PFSK-1 (cell line): ENCODE data around the gene ASB16.

ENCODE experiments used
- FOXP2 ChIP-seq: optimal IDR thresholded peaks from 2 replicates; pipeline ENCODE3; 2011; ENCODE audit warnings: borderline replicate concordance, control low read depth, inconsistent platforms; ENCODE audit not compliant: insufficient read depth; ENCODE audit errors: extremely low read length, extremely low read depth
- POLR2AphosphoS5 ChIP-seq: IDR thresholded peaks from 2 replicates; pipeline ENCODE4 v1.6.1; 2012; ENCODE audit warnings: low read depth, mild to moderate bottlenecking, control low read depth, low read length, moderate library complexity
- REST ChIP-seq, 2 experiments: IDR thresholded peaks; 2 replicates each; pipeline versions ENCODE4 v1.6.1 to v1.8.0; 2011 to 2012; ENCODE audit warnings: low read depth in 2 of 2, low read length in 2 of 2, control low read depth in 1 of 2, inconsistent platforms in 1 of 2, mild to moderate bottlenecking in 1 of 2, moderate library complexity in 1 of 2; ENCODE audit not compliant: insufficient read depth in 1 of 2
- SIN3A ChIP-seq: IDR thresholded peaks from 2 replicates; pipeline ENCODE4 v1.6.1; 2012; ENCODE audit warnings: mild to moderate bottlenecking, low read length, moderate library complexity, borderline replicate concordance; ENCODE audit not compliant: insufficient read depth
- TAF1 ChIP-seq: IDR thresholded peaks from 2 replicates; pipeline ENCODE4 v1.6.1; 2012; ENCODE audit warnings: low read length, control low read depth, borderline replicate concordance; ENCODE audit not compliant: insufficient read depth

Gene ASB16

GRCh38 chr17:44197107-44197506, 26.6 kb downstream of the ASB16 start:
- no peak for TF ChIP-seq REST (IDR thresholded peaks at IDR 0.05; ENCODE audit: insufficient read depth in 1 of 2, low read depth in 2 of 2, low read length in 2 of 2)
- no peak for TF ChIP-seq POLR2AphosphoS5
- TF ChIP-seq TAF1: no peak
- no peak for TF ChIP-seq SIN3A
- no peak for TF ChIP-seq FOXP2

GRCh38 chr17:44197980-44198720, 27.6 kb downstream of the ASB16 start:
- TF ChIP-seq POLR2AphosphoS5: no peak
- TF ChIP-seq TAF1: no peak

- no peak for TF ChIP-seq FOXP2
- peak; percentile 56; the same call in 1 of the 2 replicates for TF ChIP-seq SIN3A
- no peak for TF ChIP-seq REST (IDR thresholded peaks at IDR 0.05; ENCODE audit: insufficient read depth in 1 of 2, low read depth in 2 of 2, low read length in 2 of 2)
- TF ChIP-seq TAF1: peak; percentile 50; the same call in 1 of the 2 replicates
- TF ChIP-seq POLR2AphosphoS5: no peak
These were observed 28.4 kb downstream of the ASB16 start for GRCh38 chr17:44198721-44199552.

GRCh38 chr17:44199553-44200477, 29.3 kb downstream of the ASB16 start, which contains the start of gene ATXN7L3:
TSS of gene ATXN7L3 (minus strand) at chr17:44199884. CDS start at chr17:44198070, 1,814 bp downstream.
- TF ChIP-seq REST (IDR thresholded peaks at IDR 0.05; ENCODE audit: insufficient read depth in 1 of 2, low read depth in 2 of 2, low read length in 2 of 2): peak in 1 of 2 experiments; percentile 39; a peak in 1 of 4 replicates
- TF ChIP-seq TAF1: no peak
- TF ChIP-seq SIN3A: 0 out of 2 replicates have a peak, but pooled peaks have one; percentile 70
- peak; percentile 55 for TF ChIP-seq FOXP2
- peak; percentile 58 for TF ChIP-seq POLR2AphosphoS5

GRCh38 chr17:44200478-44201155, 30.1 kb downstream of the ASB16 start:
- TF ChIP-seq REST (IDR thresholded peaks at IDR 0.05; ENCODE audit: insufficient read depth in 1 of 2, low read depth in 2 of 2, low read length in 2 of 2) (no peak), POLR2AphosphoS5 (peak; percentile 72)
